GM18519 (cell line): ENCODE results near the gene CCDC142.

Experiments
- ATAC-seq: cut with Tn5 transposase; IDR thresholded peaks from one replicate; pipeline ENCODE4 v1.9.1; 2021; ENCODE audit warnings: mild to moderate bottlenecking, moderate library complexity; ENCODE audit not compliant: unreplicated experiment, low FRiP score

CCDC142 gene

GRCh38 chr2:74515271-74515980, 32.6 kb upstream of the CCDC142 start:
- no peak for ATAC-seq

GRCh38 chr2:74514368-74515270, 31.8 kb upstream of the CCDC142 start, which contains the start of gene TLX2:
TLX2 (plus strand) TSS chr2:74514450; CDS start chr2:74514807, 357 bp downstream.
- ATAC-seq, result no peak

GRCh38 chr2:74513605-74514367, 31.0 kb upstream of the CCDC142 start:
- ATAC-seq, result no peak

GRCh38 chr2:74512744-74513604, 30.2 kb upstream of the CCDC142 start:
- no peak for ATAC-seq

DNA sequence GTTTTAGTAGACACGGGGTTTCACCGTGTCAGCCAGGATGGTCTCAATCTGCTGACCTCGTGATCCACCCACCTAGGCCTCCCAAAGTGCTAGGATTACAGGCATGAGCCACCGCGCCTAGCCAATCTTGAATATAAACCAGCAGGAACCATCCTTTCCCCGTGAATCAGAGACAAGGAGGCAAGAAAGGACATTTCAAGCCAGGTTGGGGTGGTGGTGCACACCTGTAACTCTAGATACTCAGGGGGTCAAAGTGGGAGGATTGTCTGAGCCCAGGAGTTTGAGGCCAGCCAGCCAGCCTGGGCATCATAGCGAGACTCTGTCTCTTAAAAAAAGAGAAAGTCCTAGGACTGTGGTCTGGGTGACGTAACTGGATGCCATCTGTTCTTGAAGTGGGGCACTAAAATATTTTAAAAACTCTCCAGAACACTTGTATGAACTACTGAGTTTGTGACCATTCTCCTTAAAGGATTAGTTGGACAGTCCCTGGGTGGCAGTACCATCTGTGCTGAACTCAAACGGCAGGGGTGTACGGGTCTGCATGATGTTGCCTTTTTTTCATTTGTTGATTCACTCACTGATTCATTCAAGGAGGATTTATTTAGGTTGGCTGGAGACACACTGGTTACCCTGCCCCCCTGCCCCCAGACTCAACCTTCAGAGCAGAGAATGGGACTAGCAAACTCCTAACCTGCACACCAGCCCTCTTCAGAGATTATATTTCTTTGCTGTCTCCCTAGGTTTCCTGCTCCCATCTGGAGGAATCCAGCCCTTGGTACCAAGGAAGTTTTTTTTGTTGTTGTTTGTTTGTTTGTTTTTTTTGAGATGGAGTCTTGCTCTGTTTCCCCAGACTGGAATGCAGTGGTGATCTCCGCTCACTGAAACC, 28.5 kb upstream of the CCDC142 start:
- no peak for ATAC-seq

GRCh38 chr2:74510272-74510671, 27.5 kb upstream of the CCDC142 start:
- no peak for ATAC-seq

- ATAC-seq, result no peak
Observed at GRCh38 chr2:74507926-74508520, 25.2 kb upstream of the CCDC142 start.

DNA sequence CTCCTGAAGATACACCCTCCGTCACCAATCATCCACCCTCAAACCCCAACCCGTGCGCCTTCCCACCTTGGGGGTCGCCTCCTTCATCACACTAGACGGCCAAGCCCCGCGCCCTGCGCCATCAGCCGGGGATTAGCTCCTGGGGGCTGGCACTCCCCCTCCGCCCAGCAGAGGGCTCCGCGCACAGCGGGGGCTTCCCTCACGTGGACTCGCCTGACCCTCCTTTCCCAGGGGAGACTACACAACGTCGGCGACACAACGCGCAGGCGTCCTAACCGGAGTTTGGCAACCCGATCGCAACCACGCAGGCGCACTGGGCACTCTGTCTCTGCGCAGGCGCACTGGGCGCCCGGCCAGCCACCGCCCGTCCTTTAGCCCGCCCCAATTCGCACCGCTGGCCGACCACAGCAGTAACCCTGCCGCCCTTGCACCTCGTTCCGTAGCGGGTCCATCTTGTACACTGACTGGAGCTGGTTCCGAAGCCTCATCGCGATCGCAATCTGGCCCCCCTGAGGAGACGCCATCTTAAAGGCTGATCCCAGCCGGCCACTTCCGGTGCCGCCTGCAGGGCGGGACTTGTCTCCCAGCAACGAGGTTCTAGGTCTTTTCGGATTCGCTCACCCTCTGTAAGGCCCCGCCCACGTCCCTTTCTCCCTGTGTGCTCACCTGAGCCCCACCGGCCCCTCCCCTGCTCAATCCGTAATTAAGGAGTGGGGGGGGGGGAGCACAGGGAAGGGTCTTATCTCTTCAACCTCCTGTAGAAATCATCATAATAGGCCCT, 24.5 kb upstream of the CCDC142 start, which contains the start of gene PCGF1:
PCGF1 (minus strand) TSS at position 551 of the 781 bp plus-strand sequence; CDS start at position 524, 27 bp downstream.
- peak; percentile 75 for ATAC-seq

DNA sequence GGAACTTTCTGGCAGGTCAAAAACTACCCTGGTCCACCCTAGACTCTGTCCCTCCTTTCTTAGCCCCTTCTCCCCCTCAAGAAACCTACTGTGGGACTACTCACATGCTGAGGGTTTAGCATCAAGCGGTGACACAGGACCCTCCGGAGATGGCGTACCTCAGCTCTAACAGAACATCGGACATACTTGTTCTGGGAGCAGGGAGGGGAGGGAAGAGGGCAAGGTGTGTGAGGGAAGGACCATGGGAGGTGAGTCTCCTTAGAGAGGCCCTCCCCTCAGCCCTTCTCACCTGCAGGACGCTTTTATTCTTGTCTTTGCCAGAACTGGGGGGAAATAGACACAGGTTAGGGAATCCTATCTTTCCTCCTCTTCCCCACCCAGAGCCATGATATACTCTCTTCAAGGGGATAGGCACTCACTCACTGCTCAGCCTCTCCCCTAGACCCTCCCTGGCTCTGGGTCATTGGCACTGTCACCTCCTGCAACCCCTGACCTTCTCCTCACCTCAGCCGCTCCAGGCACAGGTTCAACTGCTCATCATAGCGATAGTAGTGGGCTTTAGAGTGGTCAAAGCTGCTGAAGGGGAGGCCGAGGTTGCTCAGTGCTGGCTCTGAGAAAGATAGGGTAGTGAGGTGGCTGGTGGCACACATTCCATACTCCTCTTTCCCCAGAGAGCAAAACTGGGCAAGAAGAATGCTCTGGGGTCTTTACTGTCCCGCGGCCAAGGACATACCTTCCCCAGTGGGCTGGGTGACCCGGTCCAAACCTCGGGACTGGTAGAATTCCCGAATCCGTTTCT, 22.8 kb upstream of the CCDC142 start:
- ATAC-seq, result no peak

DNA sequence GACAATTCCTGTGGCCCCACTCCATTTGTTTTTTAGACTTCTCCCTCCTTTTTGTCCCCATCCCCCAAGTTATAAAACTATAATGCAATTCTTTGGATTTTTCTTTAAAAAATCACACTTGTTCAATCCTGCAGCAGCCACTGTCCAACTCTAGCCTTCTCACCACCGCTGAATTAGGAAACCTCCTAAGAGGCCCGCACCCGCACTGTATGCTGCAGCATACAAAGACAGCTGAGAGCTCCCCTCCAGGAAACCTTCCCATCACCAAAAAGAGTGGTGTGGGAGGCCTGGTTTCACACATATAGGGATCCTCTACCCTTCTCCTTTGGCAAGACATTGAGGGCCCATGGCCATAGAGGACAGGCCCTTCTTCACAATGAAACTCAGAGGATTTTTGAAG, 21.8 kb upstream of the CCDC142 start:
- no peak for ATAC-seq

DNA sequence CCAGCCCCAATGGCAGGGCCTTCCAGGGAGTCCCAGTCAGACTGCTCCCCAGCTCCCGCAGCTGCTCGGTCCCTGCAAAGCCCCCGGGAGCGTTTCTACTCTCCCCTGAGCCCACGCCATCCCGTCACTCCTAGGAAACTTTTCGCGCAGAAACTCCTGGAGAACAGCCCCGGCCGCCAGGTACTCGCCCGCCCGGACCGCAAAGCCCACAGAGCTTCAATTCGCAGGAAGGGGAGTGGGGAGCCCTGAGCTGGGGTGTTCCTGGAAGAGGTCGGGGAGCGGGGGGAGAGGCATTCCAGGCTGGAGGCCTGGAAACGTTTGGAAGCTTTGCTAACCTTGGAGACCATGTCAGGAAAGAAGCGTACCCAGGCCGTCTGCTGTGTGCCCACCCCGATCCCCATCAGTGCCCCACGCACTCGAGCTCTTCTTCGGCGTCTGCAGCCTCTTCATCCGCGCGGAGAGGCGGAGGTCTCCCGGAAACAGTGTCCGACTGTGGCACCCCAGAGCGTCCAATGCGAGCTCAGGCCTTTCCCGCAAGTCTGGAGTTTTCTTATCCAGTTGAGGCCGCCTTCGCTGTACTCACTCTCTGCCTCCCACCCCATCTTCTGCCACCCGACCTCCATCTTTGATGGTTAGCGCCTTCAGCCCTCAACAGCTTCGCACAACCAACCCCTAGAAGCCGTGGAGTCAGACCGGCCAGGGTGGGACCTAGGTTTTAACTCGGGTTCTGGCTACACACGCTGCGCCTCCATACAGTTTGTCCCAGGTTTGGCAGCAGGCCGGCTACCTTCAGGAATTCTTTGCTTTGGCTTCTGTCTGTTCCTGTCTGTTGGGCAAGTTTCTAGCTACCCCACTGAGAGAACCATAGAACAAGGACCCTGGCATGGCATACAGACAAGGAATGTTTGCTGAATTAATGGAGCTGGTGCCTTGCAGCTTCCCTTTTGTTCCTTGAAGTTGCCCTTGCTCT, 21.0 kb upstream of the CCDC142 start:
- ATAC-seq, result no peak

GRCh38 chr2:74502720-74503505, 20.1 kb upstream of the CCDC142 start:
- peak; percentile 32 for ATAC-seq

GRCh38 chr2:74502147-74502719, 19.4 kb upstream of the CCDC142 start:
- no peak for ATAC-seq

GRCh38 chr2:74501335-74502071, 18.7 kb upstream of the CCDC142 start:
- no peak for ATAC-seq
